Fibroblast of skin of right biceps (primary cell): ENCODE measurements around the gene C1QTNF8.
"Not testable (repeated sequence)": the region's sequence is repeated elsewhere in the genome, so short reads cannot be mapped to it uniquely, and the experiment has no call there.

Experiments
- DNase-seq: peaks from one replicate; pipeline ENCODE4 v3.0.0-alpha.2; 2013

C1QTNF8 gene

GRCh38 chr16:1091992-1092552, 4.0 kb downstream of the C1QTNF8 start:
- no peak for DNase-seq

GRCh38 chr16:1090620-1091587, 5.1 kb downstream of the C1QTNF8 start:
- no peak for DNase-seq

GRCh38 chr16:1089822-1090619, 6.0 kb downstream of the C1QTNF8 start:
- no peak for DNase-seq

- no peak for DNase-seq
Measured at GRCh38 chr16:1089439-1089821, 6.6 kb downstream of the C1QTNF8 start.

GRCh38 chr16:1088295-1089170, 7.5 kb downstream of the C1QTNF8 start:
- no peak for DNase-seq

GRCh38 chr16:1086443-1086842, 9.6 kb downstream of the C1QTNF8 start:
- DNase-seq = not testable (repeated sequence)

- no peak for DNase-seq
Measured at GRCh38 chr16:1084971-1085370, 11.1 kb downstream of the C1QTNF8 start.

GRCh38 chr16:1082952-1083675, 12.9 kb downstream of the C1QTNF8 start:
- no peak for DNase-seq

GRCh38 chr16:1082266-1082951, 13.6 kb downstream of the C1QTNF8 start:
- DNase-seq = no peak

- DNase-seq = no peak
Measured at GRCh38 chr16:1081734-1082265, 14.2 kb downstream of the C1QTNF8 start.

- no peak for DNase-seq
Measured at GRCh38 chr16:1080801-1081733, 15.0 kb downstream of the C1QTNF8 start.

- no peak for DNase-seq
Measured at GRCh38 chr16:1079786-1080525, 16.1 kb downstream of the C1QTNF8 start.

- no peak for DNase-seq
Measured at GRCh38 chr16:1079341-1079740, 16.7 kb downstream of the C1QTNF8 start.

- DNase-seq = no peak
Measured at GRCh38 chr16:1078579-1079021, 17.4 kb downstream of the C1QTNF8 start.

GRCh38 chr16:1077877-1078578, 18.0 kb downstream of the C1QTNF8 start:
- DNase-seq = no peak

- DNase-seq = no peak
Measured at GRCh38 chr16:1076801-1077576, 19.1 kb downstream of the C1QTNF8 start.

- DNase-seq = no peak
Measured at GRCh38 chr16:1075546-1075945, 20.5 kb downstream of the C1QTNF8 start.

GRCh38 chr16:1074379-1074649, 21.7 kb downstream of the C1QTNF8 start:
- DNase-seq = no peak
